ENCODE results near the gene LHX3.

Gene LHX3

DNA sequence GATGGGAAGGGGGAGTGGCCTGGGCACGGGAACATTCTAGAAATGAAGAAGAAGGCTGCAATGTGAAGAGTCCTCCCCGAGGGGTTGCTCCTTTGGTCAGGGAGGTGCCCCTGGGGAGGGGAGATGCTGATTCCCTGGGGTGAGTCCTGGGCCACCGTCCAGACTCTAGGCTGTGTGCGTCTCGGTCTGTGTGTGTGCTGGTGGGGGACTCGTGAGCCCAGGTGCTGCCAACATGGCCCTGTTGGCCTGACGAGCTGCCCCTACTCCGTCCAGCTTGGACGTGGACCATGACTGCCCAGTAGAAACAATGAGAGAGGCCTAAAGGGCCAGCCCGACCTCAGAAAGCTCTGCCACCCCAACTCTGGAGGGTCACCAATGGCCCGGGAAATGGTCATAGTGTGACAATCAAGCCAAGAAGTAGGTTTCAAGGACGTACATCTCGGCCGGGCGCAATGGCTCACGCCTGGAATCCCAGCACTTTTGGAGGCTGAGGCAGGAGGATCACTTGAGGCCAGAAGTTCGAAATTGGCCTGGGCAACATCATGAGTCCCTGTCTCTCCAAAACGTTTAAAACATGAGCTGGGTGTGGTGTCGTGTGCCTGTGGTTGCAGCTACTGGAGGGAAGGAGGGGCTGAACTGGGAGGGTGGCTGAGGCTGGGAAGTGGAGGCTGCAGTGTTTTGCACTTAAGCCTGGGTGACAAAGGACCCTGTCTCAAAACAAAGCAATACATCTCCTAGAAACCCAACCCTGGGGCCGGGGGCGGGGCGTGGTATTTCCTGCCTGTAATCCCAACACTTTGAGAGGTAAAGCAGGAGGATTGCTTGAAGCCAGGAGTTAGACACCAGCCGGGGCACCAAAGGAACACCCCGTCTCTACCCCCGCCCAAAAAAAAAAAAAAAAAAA lies 17.0 kb downstream of the LHX3 start:
- DNase-seq (ENCODE audit: extremely low read depth, low read depth), result no peak
- TF ChIP-seq, protein P1, sequence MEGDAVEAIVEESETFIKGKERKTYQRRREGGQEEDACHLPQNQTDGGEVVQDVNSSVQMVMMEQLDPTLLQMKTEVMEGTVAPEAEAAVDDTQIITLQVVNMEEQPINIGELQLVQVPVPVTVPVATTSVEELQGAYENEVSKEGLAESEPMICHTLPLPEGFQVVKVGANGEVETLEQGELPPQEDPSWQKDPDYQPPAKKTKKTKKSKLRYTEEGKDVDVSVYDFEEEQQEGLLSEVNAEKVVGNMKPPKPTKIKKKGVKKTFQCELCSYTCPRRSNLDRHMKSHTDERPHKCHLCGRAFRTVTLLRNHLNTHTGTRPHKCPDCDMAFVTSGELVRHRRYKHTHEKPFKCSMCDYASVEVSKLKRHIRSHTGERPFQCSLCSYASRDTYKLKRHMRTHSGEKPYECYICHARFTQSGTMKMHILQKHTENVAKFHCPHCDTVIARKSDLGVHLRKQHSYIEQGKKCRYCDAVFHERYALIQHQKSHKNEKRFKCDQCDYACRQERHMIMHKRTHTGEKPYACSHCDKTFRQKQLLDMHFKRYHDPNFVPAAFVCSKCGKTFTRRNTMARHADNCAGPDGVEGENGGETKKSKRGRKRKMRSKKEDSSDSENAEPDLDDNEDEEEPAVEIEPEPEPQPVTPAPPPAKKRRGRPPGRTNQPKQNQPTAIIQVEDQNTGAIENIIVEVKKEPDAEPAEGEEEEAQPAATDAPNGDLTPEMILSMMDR (IDR thresholded peaks at IDR 0.05; ENCODE audit: low read depth, low read length), result no peak

DNA sequence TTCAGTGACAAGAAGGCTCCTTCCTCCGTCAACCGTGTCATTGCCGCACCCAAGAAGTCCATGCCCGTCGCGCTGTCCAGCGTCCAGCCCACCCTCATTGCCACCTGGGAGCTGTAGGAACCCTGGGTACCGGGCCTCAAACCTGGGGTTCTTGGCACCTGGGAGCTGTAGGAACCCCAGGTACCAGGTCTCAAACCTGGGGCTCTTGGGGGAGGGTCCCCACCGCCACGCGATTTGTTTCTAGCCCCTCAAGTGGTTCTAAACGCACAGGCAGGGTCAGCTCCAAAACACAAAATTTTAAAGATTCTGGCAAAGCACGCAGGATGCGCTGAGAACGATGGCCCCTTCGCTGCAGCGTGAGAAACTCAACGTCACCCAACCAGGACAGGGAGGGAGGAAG lies 17.7 kb downstream of the LHX3 start:
- TF ChIP-seq, protein P1 (IDR thresholded peaks at IDR 0.05; ENCODE audit: low read depth, low read length), result no peak

DNA sequence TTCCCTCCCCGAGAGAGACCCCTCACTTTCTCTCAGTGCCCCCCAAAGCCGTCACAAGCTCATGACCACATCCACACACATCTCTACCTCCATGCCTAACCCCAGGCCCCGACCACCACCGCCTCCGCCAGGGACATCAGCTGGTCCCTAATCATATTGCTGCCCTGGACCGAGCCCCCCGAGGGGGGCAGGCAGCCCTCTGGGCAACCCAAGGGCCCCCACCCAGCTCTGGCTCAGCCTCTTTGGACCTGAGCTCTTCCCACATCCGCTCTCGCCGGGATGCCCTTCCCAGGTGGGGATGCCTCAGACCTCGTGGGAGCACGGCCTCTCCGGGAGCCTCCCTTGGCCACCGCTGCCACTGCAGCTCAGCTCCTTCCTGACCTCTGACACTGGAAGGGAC lies 18.5 kb downstream of the LHX3 start:
- TF ChIP-seq, protein P1 (IDR thresholded peaks at IDR 0.05; ENCODE audit: low read depth, low read length), result no peak
- no peak for DNase-seq (ENCODE audit: extremely low read depth, low read depth)

More for the DNA sequence above, 17.7 kb downstream of the LHX3 start:
- DNase-seq (ENCODE audit: extremely low read depth, low read depth), result no peak

DNA sequence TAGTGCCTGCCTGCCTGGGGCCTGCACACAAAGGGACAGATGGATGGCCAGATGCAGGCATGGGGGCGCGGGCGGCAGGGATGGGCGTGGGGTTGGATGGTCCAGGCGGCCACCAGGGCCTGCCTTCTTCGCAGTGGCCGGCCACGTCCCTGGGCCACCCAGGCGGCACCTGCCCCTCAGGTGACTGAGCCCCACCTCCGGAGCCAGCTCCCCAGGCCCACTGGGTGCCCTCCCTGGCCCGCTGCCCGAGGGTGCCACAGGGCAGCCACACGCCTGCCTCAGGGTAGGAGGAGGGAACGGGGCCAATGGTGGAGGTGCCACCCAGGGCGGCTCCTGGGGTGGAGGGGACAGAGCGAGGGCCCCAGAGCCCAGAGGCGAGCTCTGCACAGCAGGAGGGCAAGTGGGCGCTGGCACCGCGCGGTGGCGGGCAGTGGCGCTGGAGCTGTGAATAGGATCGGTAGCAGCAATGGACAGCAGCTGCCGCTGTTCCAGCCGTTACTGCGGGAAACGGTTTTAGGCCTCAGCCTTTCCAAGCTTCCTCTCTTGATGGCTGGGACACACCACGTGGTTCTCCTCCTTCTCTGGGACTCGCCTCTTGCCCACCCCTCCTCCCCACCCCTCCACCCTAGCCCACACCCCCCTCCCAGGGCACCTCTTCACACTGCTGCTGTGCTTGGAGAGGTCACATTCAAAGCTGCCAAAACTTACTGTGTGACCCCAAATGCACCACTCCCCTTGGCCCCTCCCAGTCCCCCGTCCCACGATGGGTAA lies 19.1 kb downstream of the LHX3 start:
- DNase-seq (ENCODE audit: extremely low read depth, low read depth), result no peak
- TF ChIP-seq, protein P1 (IDR thresholded peaks at IDR 0.05; ENCODE audit: low read depth, low read length), result no peak

DNA sequence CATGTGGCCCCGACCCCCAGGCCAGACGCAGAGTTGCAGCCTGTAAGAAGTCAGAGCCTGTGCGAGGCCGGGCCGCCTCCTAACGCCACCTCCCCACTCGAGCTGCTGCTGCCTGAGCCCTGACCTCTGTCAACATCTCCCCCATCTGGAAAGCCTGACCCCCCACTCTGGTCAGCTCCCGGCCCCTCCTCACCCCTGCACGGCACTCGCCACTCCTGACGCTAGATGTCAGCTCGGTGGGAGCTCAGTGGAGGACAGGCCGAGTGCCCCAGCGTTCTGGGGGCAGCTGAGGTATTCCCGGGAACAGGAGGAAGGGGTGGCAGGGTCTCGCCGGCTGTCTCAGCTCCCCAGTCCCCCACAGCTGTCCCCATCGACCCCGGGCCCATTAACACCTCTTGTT lies 19.9 kb downstream of the LHX3 start:
- TF ChIP-seq, protein P1 (IDR thresholded peaks at IDR 0.05; ENCODE audit: low read depth, low read length), result no peak
- no peak for DNase-seq (ENCODE audit: extremely low read depth, low read depth)

DNA sequence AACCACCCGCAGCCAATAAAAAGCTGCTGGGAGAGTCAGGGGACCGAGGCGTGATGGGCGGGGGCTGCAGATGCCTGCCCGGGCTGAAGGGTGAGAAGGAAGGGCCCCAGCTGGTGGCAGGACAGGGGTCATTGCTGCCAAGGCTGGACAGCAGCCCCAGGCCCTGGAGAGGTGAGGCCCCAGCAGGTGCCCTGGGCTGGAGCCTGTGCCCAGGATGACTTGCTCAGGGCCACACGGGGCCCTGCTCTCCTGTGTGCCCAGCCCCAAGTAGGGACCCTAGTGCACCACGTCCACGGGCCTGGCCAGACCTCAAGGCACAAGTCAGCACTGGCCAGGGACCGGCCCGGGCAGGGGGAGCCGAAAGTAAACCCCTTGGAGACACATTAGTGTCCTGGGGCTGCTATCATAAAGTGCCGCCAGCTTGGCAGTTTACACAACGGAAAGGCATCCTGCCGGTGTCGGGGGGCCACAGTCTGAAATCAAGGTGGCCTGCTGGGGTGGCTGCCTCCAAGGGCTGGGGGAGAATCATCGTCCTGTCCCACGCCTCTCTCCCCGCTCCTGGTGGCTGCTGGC lies 22.0 kb downstream of the LHX3 start:
- TF ChIP-seq, protein P1 (IDR thresholded peaks at IDR 0.05; ENCODE audit: low read depth, low read length), result no peak
- DNase-seq (ENCODE audit: extremely low read depth, low read depth), result no peak

DNA sequence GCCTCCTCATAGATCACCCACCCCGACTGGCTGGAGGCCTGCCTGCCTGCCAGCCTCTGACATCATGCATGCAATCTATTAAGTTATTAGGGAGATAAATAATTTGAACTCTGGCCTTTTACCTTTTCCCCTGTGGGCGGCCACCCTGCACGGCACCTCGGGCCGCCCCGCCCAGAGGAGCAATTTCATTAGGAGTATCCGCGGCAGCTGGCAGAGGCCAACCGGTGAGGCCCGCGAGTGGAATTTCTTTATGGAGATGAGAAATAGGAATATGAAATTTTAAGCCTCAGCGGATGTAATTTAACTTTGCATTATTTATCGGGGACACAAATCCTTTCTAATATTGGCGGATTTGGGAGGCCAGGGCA lies 22.5 kb downstream of the LHX3 start:
- TF ChIP-seq, protein P1 (IDR thresholded peaks at IDR 0.05; ENCODE audit: low read depth, low read length), result no peak
- DNase-seq (ENCODE audit: extremely low read depth, low read depth), result no peak
